ENCODE data around the gene ARMC7.

The ARMC7 gene

GRCh38 chr17:75087558-75088453 is 22.0 kb upstream of the ARMC7 start, which contains the start of gene SLC16A5:
Gene SLC16A5 (plus strand): TSS chr17:75087954. CDS start chr17:75093637, 5,683 bp downstream.
- Mint-ChIP-seq H3K4me1 (ENCODE audit: low read depth) (peaks cover 43% of the 10 kb centered on the region), H3K27me3 (no peaks in the 10 kb centered on the region), H3K4me3 (peak within 1 kb of the TSS; percentile 75), H3K27ac (no peak within 1 kb of the TSS), H3K36me3 (no peaks in the 10 kb centered on the region), H3K9me3 (ENCODE audit: low read depth) (no peaks in the 10 kb centered on the region)

DNA sequence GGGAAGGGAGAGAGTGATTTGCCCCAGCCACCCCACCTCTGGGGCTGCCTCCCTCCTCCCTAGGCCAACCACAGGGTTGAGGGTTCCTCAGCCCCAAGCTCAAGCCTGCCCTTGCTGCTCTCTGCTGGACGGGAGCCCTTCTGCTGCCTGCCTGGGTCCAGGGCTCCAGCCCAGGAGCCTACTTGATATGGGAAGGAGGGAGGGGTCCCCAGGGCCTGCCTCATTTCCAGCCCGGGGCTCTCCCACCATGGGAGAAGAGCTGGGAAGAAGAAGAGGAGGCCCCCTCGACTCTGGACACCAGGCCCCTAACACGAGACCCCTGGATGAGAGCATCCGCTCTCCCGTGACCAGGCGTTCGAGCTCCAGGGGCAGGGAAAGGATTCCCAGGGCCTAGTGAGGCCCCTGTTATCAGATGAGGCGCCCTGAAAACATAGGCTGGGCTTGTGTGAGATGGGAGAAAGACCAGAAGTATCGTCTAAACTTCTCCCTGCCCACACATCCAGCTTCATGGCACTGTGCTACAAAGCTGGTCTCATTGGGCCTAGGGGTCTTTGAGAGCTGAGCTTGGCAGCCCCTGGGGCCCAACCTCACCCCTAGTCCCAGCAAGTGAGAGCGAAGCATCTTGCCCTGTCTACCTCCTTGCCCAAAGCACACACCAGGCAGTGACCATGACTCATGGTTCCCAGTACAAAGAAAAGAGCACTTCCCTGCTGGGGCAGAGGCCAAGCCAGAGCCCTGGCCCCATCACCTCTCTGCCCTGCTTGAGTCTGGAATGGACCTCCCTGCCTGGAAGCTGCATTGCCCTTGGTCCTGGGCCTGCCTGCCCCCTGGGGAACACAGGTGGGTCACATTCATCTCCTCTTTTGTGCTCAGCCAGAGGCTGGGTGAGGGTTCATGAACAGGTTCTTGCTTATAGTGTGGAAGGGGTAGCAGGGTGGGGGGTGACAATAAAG is 21.0 kb upstream of the ARMC7 start:
- H3K27me3 Mint-ChIP-seq, result no peaks in the 10 kb centered on the region
- no peaks in the 10 kb centered on the region for H3K36me3 Mint-ChIP-seq
- H3K4me3 Mint-ChIP-seq, result peak overlapping the region; percentile 68
- H3K9me3 Mint-ChIP-seq (ENCODE audit: low read depth), result no peaks in the 10 kb centered on the region
- H3K4me1 Mint-ChIP-seq (ENCODE audit: low read depth), result peaks cover 41% of the 10 kb centered on the region
- no peak overlapping the region for H3K27ac Mint-ChIP-seq

DNA sequence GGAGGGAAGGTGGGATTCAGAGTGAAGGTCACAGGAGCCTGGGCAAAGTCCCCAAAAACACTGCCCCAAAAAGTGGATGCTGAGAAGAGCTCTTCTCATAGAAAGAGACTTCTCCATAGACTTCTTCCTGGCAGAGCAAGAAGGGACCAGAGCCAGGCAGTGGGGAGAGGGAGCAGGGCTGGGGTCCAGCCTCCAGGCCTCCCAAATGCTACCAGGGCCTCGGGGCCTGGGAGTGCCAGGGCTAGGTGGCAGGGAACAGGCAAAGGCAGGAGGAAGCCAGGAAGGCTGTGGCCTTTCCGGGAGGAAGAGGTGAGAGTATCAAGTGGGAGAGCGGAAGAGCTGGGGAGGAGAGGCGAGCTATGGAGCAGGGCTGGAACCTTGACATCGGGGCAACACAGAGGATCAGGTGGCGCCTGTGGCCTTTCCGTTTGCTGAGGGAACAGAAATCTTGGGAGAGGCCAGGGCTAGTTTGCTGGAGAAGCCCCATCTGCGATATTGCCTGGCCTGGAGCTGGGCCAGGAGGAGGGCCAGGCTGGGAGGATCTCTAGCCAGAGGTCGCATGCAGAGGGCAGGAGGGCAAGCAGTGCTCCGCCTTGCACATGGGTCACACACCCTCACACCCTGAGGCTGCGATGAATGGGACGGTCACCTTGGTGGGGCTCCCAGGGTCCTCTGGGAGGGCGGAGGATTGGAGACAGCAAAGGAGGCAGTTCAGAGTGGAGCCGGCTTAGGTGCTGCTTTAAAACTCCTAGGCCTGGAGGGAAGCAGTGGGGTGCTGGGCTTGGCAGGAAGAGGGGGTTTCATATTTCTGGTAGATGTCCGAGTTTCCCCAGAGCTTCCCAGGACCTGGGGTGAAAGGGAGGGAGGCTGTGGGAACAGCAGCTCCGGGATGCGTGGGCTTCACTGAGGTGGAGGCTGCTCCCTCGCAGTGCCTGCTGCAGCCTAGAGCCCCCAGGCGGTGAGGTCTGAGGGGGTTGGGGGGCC is 18.6 kb upstream of the ARMC7 start:
- H3K27ac Mint-ChIP-seq, result no peak overlapping the region
- H3K4me3 Mint-ChIP-seq, result no peak overlapping the region
- peaks cover 31% of the 10 kb centered on the region for H3K4me1 Mint-ChIP-seq (ENCODE audit: low read depth)
- no peaks in the 10 kb centered on the region for H3K9me3 Mint-ChIP-seq (ENCODE audit: low read depth)
- no peaks in the 10 kb centered on the region for H3K36me3 Mint-ChIP-seq
- no peaks in the 10 kb centered on the region for H3K27me3 Mint-ChIP-seq

- Mint-ChIP-seq H3K36me3 (no peaks in the 10 kb centered on the region), H3K27me3 (no peaks in the 10 kb centered on the region), H3K4me1 (ENCODE audit: low read depth) (peaks cover 26% of the 10 kb centered on the region), H3K9me3 (ENCODE audit: low read depth) (no peaks in the 10 kb centered on the region), H3K4me3 (no peak overlapping the region), H3K27ac (no peak overlapping the region)
Measured at GRCh38 chr17:75091855-75092327, 17.9 kb upstream of the ARMC7 start.

DNA sequence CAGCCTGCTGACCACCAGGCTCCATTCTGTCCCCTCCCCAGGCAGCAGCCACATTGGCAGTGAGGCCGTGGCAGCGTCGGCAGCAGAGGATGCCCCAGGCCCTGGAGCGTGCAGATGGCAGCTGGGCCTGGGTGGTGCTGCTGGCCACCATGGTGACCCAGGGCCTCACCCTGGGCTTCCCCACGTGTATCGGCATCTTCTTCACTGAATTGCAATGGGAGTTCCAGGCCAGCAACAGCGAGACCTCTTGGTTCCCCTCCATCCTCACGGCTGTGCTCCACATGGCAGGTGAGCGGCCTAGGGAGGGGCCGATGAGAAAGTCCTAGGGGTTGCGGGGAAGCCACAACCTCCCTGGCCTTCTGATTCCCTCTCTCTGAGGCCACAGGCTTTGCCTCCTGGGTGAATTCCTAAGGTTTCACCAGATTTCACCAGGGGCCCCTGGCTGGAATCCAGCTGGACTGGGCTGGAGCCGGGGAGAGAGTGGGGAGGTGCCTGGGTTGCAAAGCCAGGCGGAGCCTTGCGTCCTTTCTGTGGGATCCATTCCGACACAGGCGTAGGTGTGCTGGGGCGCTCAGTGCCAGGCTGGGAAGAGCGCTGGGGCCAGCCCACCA is 16.1 kb upstream of the ARMC7 start:
- Mint-ChIP-seq H3K4me1 (ENCODE audit: low read depth) (peaks cover 20% of the 10 kb centered on the region), H3K9me3 (ENCODE audit: low read depth) (no peaks in the 10 kb centered on the region), H3K27me3 (no peaks in the 10 kb centered on the region), H3K27ac (no peak overlapping the region), H3K4me3 (no peak overlapping the region), H3K36me3 (no peaks in the 10 kb centered on the region)

- H3K36me3 Mint-ChIP-seq, result no peaks in the 10 kb centered on the region
- H3K27me3 Mint-ChIP-seq, result no peaks in the 10 kb centered on the region
- H3K4me1 Mint-ChIP-seq (ENCODE audit: low read depth), result peaks cover 7% of the 10 kb centered on the region
- H3K4me3 Mint-ChIP-seq, result no peak overlapping the region
- no peaks in the 10 kb centered on the region for H3K9me3 Mint-ChIP-seq (ENCODE audit: low read depth)
- no peak overlapping the region for H3K27ac Mint-ChIP-seq
Measured at GRCh38 chr17:75094871-75095399, 14.8 kb upstream of the ARMC7 start.

- Mint-ChIP-seq H3K27ac (no peak overlapping the region), H3K4me3 (no peak overlapping the region), H3K4me1 (ENCODE audit: low read depth) (no peaks in the 10 kb centered on the region), H3K36me3 (peaks cover 3% of the 10 kb centered on the region), H3K27me3 (no peaks in the 10 kb centered on the region), H3K9me3 (ENCODE audit: low read depth) (no peaks in the 10 kb centered on the region)
Measured at GRCh38 chr17:75096082-75096625, 13.6 kb upstream of the ARMC7 start.

- Mint-ChIP-seq H3K27ac (no peak overlapping the region), H3K4me3 (no peak overlapping the region), H3K36me3 (peaks cover 3% of the 10 kb centered on the region), H3K9me3 (ENCODE audit: low read depth) (no peaks in the 10 kb centered on the region), H3K27me3 (no peaks in the 10 kb centered on the region), H3K4me1 (ENCODE audit: low read depth) (no peaks in the 10 kb centered on the region)
Measured at GRCh38 chr17:75097865-75098264, 11.9 kb upstream of the ARMC7 start.

DNA sequence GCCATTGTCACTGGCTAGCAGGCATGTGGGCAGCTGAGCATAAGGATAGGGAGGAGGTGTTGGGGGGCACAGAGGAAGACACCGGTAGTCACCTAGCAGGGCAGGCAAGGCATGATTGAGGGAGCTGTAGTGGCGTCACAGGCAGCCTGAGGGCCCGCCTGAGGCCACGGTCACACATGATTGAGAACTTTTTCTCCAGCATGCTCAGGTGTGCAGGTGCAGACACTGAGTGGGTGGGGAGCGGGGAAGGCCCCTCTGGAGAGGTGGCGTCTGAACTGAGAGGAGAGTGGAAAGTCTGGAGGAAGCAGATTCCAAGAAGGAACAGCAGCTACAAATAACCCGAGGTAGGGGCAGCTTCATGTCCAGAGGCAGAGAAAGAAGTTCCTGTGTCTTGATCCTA is 10.9 kb upstream of the ARMC7 start:
- no peaks in the 10 kb centered on the region for H3K4me1 Mint-ChIP-seq (ENCODE audit: low read depth)
- no peak overlapping the region for H3K4me3 Mint-ChIP-seq
- no peaks in the 10 kb centered on the region for H3K9me3 Mint-ChIP-seq (ENCODE audit: low read depth)
- no peaks in the 10 kb centered on the region for H3K27me3 Mint-ChIP-seq
- H3K27ac Mint-ChIP-seq, result no peak overlapping the region
- H3K36me3 Mint-ChIP-seq, result peaks cover 3% of the 10 kb centered on the region

DNA sequence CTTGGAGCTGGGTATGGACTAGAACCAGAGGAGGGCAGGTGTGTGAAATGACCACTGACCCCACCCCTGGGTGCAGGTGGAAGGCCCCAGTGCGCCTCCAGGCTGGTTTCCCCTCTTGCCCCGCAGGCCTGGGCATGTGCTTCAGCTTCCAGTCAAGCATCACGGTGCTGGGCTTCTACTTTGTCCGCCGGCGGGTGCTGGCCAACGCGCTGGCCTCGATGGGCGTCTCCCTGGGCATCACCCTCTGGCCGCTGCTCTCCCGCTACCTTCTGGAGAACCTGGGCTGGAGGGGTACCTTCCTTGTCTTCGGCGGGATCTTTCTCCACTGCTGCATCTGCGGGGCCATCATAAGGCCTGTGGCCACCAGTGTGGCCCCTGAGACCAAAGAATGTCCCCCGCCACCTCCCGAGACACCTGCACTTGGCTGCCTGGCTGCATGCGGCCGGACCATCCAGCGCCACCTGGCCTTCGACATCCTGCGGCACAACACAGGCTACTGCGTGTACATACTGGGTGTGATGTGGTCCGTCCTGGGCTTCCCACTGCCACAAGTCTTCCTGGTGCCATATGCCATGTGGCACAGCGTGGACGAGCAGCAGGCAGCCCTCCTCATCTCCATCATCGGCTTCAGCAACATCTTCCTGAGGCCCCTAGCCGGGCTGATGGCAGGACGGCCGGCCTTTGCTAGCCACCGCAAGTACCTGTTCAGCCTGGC is 9.7 kb upstream of the ARMC7 start:
- Mint-ChIP-seq H3K27me3 (no peaks in the 10 kb centered on the region), H3K4me3 (no peak overlapping the region), H3K27ac (no peak overlapping the region), H3K36me3 (peaks cover 3% of the 10 kb centered on the region), H3K4me1 (ENCODE audit: low read depth) (no peaks in the 10 kb centered on the region), H3K9me3 (ENCODE audit: low read depth) (no peaks in the 10 kb centered on the region)

GRCh38 chr17:75102385-75102821 is 7.4 kb upstream of the ARMC7 start:
- Mint-ChIP-seq H3K36me3 (peaks cover 3% of the 10 kb centered on the region), H3K9me3 (ENCODE audit: low read depth) (no peaks in the 10 kb centered on the region), H3K4me3 (no peak overlapping the region), H3K4me1 (ENCODE audit: low read depth) (no peaks in the 10 kb centered on the region), H3K27me3 (no peaks in the 10 kb centered on the region), H3K27ac (no peak overlapping the region)

GRCh38 chr17:75103601-75104554 is 5.9 kb upstream of the ARMC7 start:
- Mint-ChIP-seq H3K4me1 (ENCODE audit: low read depth) (peaks cover 5% of the 10 kb centered on the region), H3K36me3 (peaks cover 3% of the 10 kb centered on the region), H3K9me3 (ENCODE audit: low read depth) (no peaks in the 10 kb centered on the region), H3K27me3 (no peaks in the 10 kb centered on the region), H3K4me3 (no peak overlapping the region), H3K27ac (no peak overlapping the region)

All from activated naive CD8-positive, alpha-beta T cell (primary cell).